WTC11 (cell line): ENCODE measurements around the gene MEGF10. TPM values are rescaled to one million over a fixed set of nuclear protein-coding genes. Genes with fewer than 3 reads are reported as not detected.

Source experiments
- ATAC-seq: fragments of 200-7000 bp; cut with Tn5 transposase; 2 replicates; pipeline ENCODE4 v1.10.0; 2021; ENCODE audit warnings: mild to moderate bottlenecking, moderate library complexity
- CTCF ChIA-PET: fragments of 300-600 bp; sonication (Branson Sonifier 250); formaldehyde crosslinking; loops from one replicate; lab custom pipeline; 2021; ENCODE audit warnings: antibody characterized with exemption; lab: Charles Lee
- POLR2A ChIA-PET: fragments of 350-600 bp; sonication (Branson Sonifier 250); formaldehyde crosslinking; loops from one replicate; lab custom pipeline; 2021; ENCODE audit warnings: antibody characterized with exemption; lab: Charles Lee
- DNase-seq: peaks from one replicate; pipeline ENCODE4 v3.0.0; 2021; ENCODE audit warnings: low spot score
- H3K27ac Mint-ChIP-seq: 2 replicates; pipeline ENCODE4 v1.8.0; 2021; ENCODE audit warnings: mixed read lengths
- H3K27me3 Mint-ChIP-seq: 2 replicates; pipeline ENCODE4 v1.8.0; 2021; ENCODE audit warnings: low read depth, mild to moderate bottlenecking, moderate library complexity, mixed read lengths
- H3K36me3 Mint-ChIP-seq: 2 replicates; pipeline ENCODE4 v1.8.0; 2021; ENCODE audit warnings: mixed read lengths
- H3K4me1 Mint-ChIP-seq: 2 replicates; pipeline ENCODE4 v1.8.0; 2022; ENCODE audit warnings: mixed read lengths
- H3K4me3 Mint-ChIP-seq: 2 replicates; pipeline ENCODE4 v1.8.0; 2021; ENCODE audit warnings: mild to moderate bottlenecking, moderate library complexity, mixed read lengths
- H3K9me3 Mint-ChIP-seq: 2 replicates; pipeline ENCODE4 v1.8.0; 2021; ENCODE audit warnings: mixed read lengths
- CBFB ChIP-seq: sonication (generic); formaldehyde crosslinking; IDR thresholded peaks from 2 replicates; pipeline ENCODE4 v1.8.1; 2022; ENCODE audit warnings: mild to moderate bottlenecking, low read depth, missing genetic modification reagents
- FOXK1 ChIP-seq: sonication (generic); formaldehyde crosslinking; IDR thresholded peaks from 2 replicates; pipeline ENCODE4 v1.8.0; 2022; ENCODE audit warnings: mild to moderate bottlenecking, moderate library complexity, missing genetic modification reagents
- JUN ChIP-seq: sonication (generic); formaldehyde crosslinking; IDR thresholded peaks from 2 replicates; pipeline ENCODE4 v1.8.0; 2023; ENCODE audit warnings: mild to moderate bottlenecking, missing genetic modification reagents
- NFATC4 ChIP-seq: fragments of 250-450 bp; sonication (Bioruptor Pico); IDR thresholded peaks from 2 replicates; pipeline ENCODE4 v1.9.0; 2021; ENCODE audit warnings: mild to moderate bottlenecking
- NR2C2 ChIP-seq: sonication (generic); formaldehyde crosslinking; IDR thresholded peaks from 2 replicates; pipeline ENCODE4 v1.8.0; 2022; ENCODE audit warnings: mild to moderate bottlenecking, missing genetic modification reagents
- NR3C1 ChIP-seq: sonication (generic); formaldehyde crosslinking; conservative IDR thresholded peaks from 2 replicates; pipeline ENCODE4 v1.8.1; 2023; ENCODE audit warnings: low read depth, mild to moderate bottlenecking, missing genetic modification reagents
- OVOL2 ChIP-seq: fragments of 250-450 bp; sonication (Bioruptor Pico); IDR thresholded peaks from 2 replicates; pipeline ENCODE4 v1.9.0; 2021; ENCODE audit warnings: mild to moderate bottlenecking, borderline replicate concordance
- TP53 ChIP-seq: sonication (generic); formaldehyde crosslinking; IDR thresholded peaks from 2 replicates; pipeline ENCODE4 v1.8.1; 2023; ENCODE audit warnings: mild to moderate bottlenecking, missing genetic modification reagents
- ZBTB21 ChIP-seq: sonication (generic); formaldehyde crosslinking; IDR thresholded peaks from 2 replicates; pipeline ENCODE4 v1.8.1; 2023; ENCODE audit warnings: mild to moderate bottlenecking, missing genetic modification reagents, borderline replicate concordance
- ZNF121 ChIP-seq: sonication (generic); formaldehyde crosslinking; IDR thresholded peaks from 2 replicates; pipeline ENCODE4 v1.8.0; 2023; ENCODE audit warnings: missing genetic modification reagents
- ZNF263 ChIP-seq: sonication (generic); formaldehyde crosslinking; IDR thresholded peaks from 2 replicates; pipeline ENCODE4 v1.8.1; 2022; ENCODE audit warnings: low read depth, mild to moderate bottlenecking, moderate library complexity, missing genetic modification reagents
- ZNF317 ChIP-seq: sonication (generic); formaldehyde crosslinking; IDR thresholded peaks from 2 replicates; pipeline ENCODE4 v1.8.1; 2023; ENCODE audit warnings: low read depth, mild to moderate bottlenecking, moderate library complexity, missing genetic modification reagents, borderline replicate concordance
- ZNF671 ChIP-seq: fragments of 250-450 bp; sonication (Bioruptor Pico); IDR thresholded peaks from 2 replicates; pipeline ENCODE4 v1.8.0; 2021; ENCODE audit warnings: mild to moderate bottlenecking
- total RNA-seq: library from RNA; stranded (reverse); gene quantifications from 3 replicates; pipeline ENCODE4 v1.2.3, GENCODE V29; 2021
- TF ChIP-seq, protein P1 (sequence below): sonication (generic); formaldehyde crosslinking; IDR thresholded peaks from 2 replicates; pipeline ENCODE4 v1.8.0; 2022; ENCODE audit warnings: mild to moderate bottlenecking, missing genetic modification reagents
- TF ChIP-seq, protein P2 (sequence below): sonication (generic); formaldehyde crosslinking; IDR thresholded peaks from 2 replicates; pipeline ENCODE4 v1.8.1; 2023; ENCODE audit warnings: mild to moderate bottlenecking, missing genetic modification reagents
- TF ChIP-seq, protein P3 (sequence below): sonication (generic); formaldehyde crosslinking; IDR thresholded peaks from 2 replicates; pipeline ENCODE4 v1.8.0; 2022; ENCODE audit warnings: missing genetic modification reagents
- TF ChIP-seq, protein P4 (sequence below): sonication (generic); formaldehyde crosslinking; IDR thresholded peaks from 2 replicates; pipeline ENCODE4 v1.8.1; 2022; ENCODE audit warnings: missing genetic modification reagents, borderline replicate concordance
- TF ChIP-seq, protein P5 (sequence below): sonication (generic); formaldehyde crosslinking; conservative IDR thresholded peaks from 2 replicates; pipeline ENCODE4 v1.8.1; 2022; ENCODE audit warnings: mild to moderate bottlenecking, missing genetic modification reagents
- TF ChIP-seq, protein P6 (sequence below): fragments of 250-450 bp; sonication (Bioruptor Pico); IDR thresholded peaks from 2 replicates; pipeline ENCODE4 v1.8.0; 2021; ENCODE audit warnings: mild to moderate bottlenecking
- TF ChIP-seq, protein P7 (sequence below): sonication (generic); formaldehyde crosslinking; conservative IDR thresholded peaks from 2 replicates; pipeline ENCODE4 v1.8.1; 2023; ENCODE audit warnings: mild to moderate bottlenecking, low read depth, missing genetic modification reagents, moderate library complexity
- TF ChIP-seq, protein P8 (sequence below): fragments of 250-450 bp; sonication (Bioruptor Pico); IDR thresholded peaks from 2 replicates; pipeline ENCODE4 v1.9.0; 2021; ENCODE audit warnings: mild to moderate bottlenecking

The MEGF10 gene
- total RNA-seq, 1 experiment from 2014 or later, result 24.5 TPM

DNA sequence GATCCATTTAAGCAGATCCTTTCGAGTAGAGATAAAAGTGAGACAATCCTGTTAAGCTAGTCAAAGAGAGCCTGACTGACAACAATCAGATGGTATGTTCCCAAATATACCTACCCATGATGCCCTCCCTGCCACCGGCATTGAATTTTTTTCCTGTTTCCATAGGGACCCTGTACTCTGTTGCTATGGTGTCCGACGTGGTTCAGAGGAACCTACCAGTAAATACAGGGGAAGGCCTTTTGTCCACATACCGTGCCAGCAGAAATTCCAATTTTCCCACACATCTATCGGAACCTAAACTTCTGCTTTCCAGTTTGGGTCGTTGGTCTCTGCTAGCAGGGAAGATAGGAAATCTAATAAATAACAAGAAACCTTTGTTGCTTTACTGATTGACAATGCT, 64.7 kb downstream of the MEGF10 start (continued):
- TF ChIP-seq, protein P1, sequence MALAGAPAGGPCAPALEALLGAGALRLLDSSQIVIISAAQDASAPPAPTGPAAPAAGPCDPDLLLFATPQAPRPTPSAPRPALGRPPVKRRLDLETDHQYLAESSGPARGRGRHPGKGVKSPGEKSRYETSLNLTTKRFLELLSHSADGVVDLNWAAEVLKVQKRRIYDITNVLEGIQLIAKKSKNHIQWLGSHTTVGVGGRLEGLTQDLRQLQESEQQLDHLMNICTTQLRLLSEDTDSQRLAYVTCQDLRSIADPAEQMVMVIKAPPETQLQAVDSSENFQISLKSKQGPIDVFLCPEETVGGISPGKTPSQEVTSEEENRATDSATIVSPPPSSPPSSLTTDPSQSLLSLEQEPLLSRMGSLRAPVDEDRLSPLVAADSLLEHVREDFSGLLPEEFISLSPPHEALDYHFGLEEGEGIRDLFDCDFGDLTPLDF (CRISPR knock-in tag), result no peak
- TF ChIP-seq TP53 (no peak), NFATC4 (CRISPR knock-in tag) (no peak), OVOL2 (CRISPR knock-in tag) (no peak), NR2C2 (CRISPR knock-in tag) (no peak), ZNF317 (CRISPR knock-in tag) (no peak), JUN (no peak)
- TF ChIP-seq, protein P2, sequence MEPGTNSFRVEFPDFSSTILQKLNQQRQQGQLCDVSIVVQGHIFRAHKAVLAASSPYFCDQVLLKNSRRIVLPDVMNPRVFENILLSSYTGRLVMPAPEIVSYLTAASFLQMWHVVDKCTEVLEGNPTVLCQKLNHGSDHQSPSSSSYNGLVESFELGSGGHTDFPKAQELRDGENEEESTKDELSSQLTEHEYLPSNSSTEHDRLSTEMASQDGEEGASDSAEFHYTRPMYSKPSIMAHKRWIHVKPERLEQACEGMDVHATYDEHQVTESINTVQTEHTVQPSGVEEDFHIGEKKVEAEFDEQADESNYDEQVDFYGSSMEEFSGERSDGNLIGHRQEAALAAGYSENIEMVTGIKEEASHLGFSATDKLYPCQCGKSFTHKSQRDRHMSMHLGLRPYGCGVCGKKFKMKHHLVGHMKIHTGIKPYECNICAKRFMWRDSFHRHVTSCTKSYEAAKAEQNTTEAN (CRISPR knock-in tag), result no peak
- TF ChIP-seq, protein P3, sequence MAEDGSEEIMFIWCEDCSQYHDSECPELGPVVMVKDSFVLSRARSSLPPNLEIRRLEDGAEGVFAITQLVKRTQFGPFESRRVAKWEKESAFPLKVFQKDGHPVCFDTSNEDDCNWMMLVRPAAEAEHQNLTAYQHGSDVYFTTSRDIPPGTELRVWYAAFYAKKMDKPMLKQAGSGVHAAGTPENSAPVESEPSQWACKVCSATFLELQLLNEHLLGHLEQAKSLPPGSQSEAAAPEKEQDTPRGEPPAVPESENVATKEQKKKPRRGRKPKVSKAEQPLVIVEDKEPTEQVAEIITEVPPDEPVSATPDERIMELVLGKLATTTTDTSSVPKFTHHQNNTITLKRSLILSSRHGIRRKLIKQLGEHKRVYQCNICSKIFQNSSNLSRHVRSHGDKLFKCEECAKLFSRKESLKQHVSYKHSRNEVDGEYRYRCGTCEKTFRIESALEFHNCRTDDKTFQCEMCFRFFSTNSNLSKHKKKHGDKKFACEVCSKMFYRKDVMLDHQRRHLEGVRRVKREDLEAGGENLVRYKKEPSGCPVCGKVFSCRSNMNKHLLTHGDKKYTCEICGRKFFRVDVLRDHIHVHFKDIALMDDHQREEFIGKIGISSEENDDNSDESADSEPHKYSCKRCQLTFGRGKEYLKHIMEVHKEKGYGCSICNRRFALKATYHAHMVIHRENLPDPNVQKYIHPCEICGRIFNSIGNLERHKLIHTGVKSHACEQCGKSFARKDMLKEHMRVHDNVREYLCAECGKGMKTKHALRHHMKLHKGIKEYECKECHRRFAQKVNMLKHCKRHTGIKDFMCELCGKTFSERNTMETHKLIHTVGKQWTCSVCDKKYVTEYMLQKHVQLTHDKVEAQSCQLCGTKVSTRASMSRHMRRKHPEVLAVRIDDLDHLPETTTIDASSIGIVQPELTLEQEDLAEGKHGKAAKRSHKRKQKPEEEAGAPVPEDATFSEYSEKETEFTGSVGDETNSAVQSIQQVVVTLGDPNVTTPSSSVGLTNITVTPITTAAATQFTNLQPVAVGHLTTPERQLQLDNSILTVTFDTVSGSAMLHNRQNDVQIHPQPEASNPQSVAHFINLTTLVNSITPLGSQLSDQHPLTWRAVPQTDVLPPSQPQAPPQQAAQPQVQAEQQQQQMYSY (CRISPR knock-in tag), result no peak
- TF ChIP-seq, protein P4, sequence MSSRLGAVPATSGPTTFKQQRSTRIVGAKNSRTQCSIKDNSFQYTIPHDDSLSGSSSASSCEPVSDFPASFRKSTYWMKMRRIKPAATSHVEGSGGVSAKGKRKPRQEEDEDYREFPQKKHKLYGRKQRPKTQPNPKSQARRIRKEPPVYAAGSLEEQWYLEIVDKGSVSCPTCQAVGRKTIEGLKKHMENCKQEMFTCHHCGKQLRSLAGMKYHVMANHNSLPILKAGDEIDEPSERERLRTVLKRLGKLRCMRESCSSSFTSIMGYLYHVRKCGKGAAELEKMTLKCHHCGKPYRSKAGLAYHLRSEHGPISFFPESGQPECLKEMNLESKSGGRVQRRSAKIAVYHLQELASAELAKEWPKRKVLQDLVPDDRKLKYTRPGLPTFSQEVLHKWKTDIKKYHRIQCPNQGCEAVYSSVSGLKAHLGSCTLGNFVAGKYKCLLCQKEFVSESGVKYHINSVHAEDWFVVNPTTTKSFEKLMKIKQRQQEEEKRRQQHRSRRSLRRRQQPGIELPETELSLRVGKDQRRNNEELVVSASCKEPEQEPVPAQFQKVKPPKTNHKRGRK (CRISPR knock-in tag), result no peak
- TF ChIP-seq, protein P5, sequence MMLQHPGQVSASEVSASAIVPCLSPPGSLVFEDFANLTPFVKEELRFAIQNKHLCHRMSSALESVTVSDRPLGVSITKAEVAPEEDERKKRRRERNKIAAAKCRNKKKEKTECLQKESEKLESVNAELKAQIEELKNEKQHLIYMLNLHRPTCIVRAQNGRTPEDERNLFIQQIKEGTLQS (CRISPR knock-in tag), result no peak
- TF ChIP-seq, protein P6, sequence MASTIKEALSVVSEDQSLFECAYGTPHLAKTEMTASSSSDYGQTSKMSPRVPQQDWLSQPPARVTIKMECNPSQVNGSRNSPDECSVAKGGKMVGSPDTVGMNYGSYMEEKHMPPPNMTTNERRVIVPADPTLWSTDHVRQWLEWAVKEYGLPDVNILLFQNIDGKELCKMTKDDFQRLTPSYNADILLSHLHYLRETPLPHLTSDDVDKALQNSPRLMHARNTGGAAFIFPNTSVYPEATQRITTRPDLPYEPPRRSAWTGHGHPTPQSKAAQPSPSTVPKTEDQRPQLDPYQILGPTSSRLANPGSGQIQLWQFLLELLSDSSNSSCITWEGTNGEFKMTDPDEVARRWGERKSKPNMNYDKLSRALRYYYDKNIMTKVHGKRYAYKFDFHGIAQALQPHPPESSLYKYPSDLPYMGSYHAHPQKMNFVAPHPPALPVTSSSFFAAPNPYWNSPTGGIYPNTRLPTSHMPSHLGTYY (CRISPR knock-in tag), result no peak

DNA sequence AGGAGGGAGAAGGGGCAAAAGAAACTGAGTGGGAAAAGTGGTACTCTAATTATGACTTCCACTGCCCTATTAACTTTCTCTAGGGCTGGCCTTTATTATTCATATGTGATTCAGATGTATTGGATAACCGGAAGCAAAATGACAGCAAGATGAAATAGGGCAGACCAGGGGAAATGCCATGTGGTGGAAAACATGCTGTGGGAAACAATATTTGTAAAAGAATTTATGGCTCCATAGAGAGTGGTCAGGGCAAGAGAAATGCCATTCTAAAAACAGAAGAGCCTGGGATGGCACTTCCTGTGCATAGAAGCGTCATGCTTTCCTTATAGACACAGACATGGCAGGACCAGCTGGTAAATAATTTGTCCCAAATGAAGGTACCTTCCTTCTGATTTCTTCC, 67.7 kb downstream of the MEGF10 start:
- peaks cover 14% of the 10 kb centered on the region for H3K4me1 Mint-ChIP-seq
- ATAC-seq (no peak), DNase-seq (no peak)
- POLR2A ChIA-PET, result no interaction called here
- no peaks in the 10 kb centered on the region for H3K9me3 Mint-ChIP-seq
- CTCF ChIA-PET, result interaction anchor here (0.9 to 1.6 kb wide), 3 partner anchors 58 to 385 kb away, joined by 3 to 5 read pairs (median 3); no protein-coding TSS in a partner anchor
- no peaks in the 10 kb centered on the region for H3K27me3 Mint-ChIP-seq
- no peak overlapping the region for H3K4me3 Mint-ChIP-seq
- no peaks in the 10 kb centered on the region for H3K36me3 Mint-ChIP-seq
- H3K27ac Mint-ChIP-seq, result no peak overlapping the region
- no peak for TF ChIP-seq ZBTB21 (CRISPR knock-in tag)
- TF ChIP-seq, protein P7, sequence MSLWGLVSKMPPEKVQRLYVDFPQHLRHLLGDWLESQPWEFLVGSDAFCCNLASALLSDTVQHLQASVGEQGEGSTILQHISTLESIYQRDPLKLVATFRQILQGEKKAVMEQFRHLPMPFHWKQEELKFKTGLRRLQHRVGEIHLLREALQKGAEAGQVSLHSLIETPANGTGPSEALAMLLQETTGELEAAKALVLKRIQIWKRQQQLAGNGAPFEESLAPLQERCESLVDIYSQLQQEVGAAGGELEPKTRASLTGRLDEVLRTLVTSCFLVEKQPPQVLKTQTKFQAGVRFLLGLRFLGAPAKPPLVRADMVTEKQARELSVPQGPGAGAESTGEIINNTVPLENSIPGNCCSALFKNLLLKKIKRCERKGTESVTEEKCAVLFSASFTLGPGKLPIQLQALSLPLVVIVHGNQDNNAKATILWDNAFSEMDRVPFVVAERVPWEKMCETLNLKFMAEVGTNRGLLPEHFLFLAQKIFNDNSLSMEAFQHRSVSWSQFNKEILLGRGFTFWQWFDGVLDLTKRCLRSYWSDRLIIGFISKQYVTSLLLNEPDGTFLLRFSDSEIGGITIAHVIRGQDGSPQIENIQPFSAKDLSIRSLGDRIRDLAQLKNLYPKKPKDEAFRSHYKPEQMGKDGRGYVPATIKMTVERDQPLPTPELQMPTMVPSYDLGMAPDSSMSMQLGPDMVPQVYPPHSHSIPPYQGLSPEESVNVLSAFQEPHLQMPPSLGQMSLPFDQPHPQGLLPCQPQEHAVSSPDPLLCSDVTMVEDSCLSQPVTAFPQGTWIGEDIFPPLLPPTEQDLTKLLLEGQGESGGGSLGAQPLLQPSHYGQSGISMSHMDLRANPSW (CRISPR knock-in tag), result no peak
- no peak for TF ChIP-seq FOXK1
- no peak for TF ChIP-seq ZNF263 (CRISPR knock-in tag)
- TF ChIP-seq OVOL2 (CRISPR knock-in tag), result no peak
- no peak for TF ChIP-seq CBFB (CRISPR knock-in tag)
- no peak for TF ChIP-seq NR3C1 (CRISPR knock-in tag)
- TF ChIP-seq, protein P8, sequence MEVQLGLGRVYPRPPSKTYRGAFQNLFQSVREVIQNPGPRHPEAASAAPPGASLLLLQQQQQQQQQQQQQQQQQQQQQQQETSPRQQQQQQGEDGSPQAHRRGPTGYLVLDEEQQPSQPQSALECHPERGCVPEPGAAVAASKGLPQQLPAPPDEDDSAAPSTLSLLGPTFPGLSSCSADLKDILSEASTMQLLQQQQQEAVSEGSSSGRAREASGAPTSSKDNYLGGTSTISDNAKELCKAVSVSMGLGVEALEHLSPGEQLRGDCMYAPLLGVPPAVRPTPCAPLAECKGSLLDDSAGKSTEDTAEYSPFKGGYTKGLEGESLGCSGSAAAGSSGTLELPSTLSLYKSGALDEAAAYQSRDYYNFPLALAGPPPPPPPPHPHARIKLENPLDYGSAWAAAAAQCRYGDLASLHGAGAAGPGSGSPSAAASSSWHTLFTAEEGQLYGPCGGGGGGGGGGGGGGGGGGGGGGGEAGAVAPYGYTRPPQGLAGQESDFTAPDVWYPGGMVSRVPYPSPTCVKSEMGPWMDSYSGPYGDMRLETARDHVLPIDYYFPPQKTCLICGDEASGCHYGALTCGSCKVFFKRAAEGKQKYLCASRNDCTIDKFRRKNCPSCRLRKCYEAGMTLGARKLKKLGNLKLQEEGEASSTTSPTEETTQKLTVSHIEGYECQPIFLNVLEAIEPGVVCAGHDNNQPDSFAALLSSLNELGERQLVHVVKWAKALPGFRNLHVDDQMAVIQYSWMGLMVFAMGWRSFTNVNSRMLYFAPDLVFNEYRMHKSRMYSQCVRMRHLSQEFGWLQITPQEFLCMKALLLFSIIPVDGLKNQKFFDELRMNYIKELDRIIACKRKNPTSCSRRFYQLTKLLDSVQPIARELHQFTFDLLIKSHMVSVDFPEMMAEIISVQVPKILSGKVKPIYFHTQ (CRISPR knock-in tag), result no peak
- TF ChIP-seq ZNF121, result no peak
- TF ChIP-seq ZNF671 (CRISPR knock-in tag), result no peak
- TF ChIP-seq, protein P5 (CRISPR knock-in tag), result no peak
- no peak for TF ChIP-seq TP53
